PC-9 (cell line): ENCODE results near the gene MRO. TPM values are rescaled to one million over a fixed set of nuclear protein-coding genes. Genes with fewer than 3 reads are reported as not detected.

Experiments
- BruUV-seq: library from RNA; stranded (reverse); fragments of 400-500 nt; replicated peaks from 2 replicates; lab custom pipeline; 2021; lab: Mats Ljungman, UMichigan
- CTCF ChIA-PET: fragments of 300-600 bp; sonication (Branson Sonifier 250); formaldehyde crosslinking; loops from one replicate; lab custom pipeline; 2022; ENCODE audit warnings: antibody characterized with exemption; lab: Charles Lee
- POLR2A ChIA-PET: fragments of 300-600 bp; sonication (Branson Sonifier 250); formaldehyde crosslinking; loops from one replicate; lab custom pipeline; 2022; ENCODE audit warnings: antibody characterized with exemption; ENCODE audit not compliant: unreplicated experiment; lab: Charles Lee
- DNase-seq, 2 experiments: peaks; one replicate each; pipeline versions ENCODE4 v3.0.0 to v3.0.0-alpha.2; 2015 to 2022; ENCODE audit warnings: mixed read lengths in 1 of 2
- H2AFZ ChIP-seq: fragments of 200-600 bp; sonication (generic); 2 replicates; pipeline ENCODE4 v1.8.1; 2017; ENCODE audit warnings: antibody characterized with exemption
- H3F3A ChIP-seq: fragments of 200-600 bp; sonication (generic); 2 replicates; pipeline ENCODE4 v1.8.1; 2017; ENCODE audit warnings: antibody characterized with exemption, mild to moderate bottlenecking, low read depth; ENCODE audit not compliant: insufficient read depth
- H3K27ac ChIP-seq: fragments of 200-600 bp; sonication (generic); 2 replicates; pipeline ENCODE4 v1.6.1; 2016; ENCODE audit warnings: mixed run types
- H3K27me3 ChIP-seq: fragments of 200-600 bp; sonication (generic); 2 replicates; pipeline ENCODE4 v1.6.1; 2016; ENCODE audit warnings: low read depth, mixed run types; ENCODE audit not compliant: insufficient read depth
- H3K36me3 ChIP-seq: fragments of 200-600 bp; sonication (generic); 2 replicates; pipeline ENCODE4 v1.6.1; 2016; ENCODE audit warnings: low read depth, mixed run types
- H3K4me1 ChIP-seq: fragments of 200-600 bp; sonication (generic); replicated peaks from 2 replicates; pipeline ENCODE4 v1.6.1; 2016; ENCODE audit warnings: mixed run types; ENCODE audit not compliant: insufficient read depth
- H3K4me2 ChIP-seq: fragments of 200-600 bp; sonication (generic); 2 replicates; pipeline ENCODE4 v1.6.1; 2017; ENCODE audit warnings: mixed run types
- H3K4me3 ChIP-seq: fragments of 200-600 bp; sonication (generic); 2 replicates; pipeline ENCODE4 v1.6.1; 2016; ENCODE audit warnings: mixed run types
- H3K79me2 ChIP-seq: fragments of 200-600 bp; sonication (generic); 2 replicates; pipeline ENCODE4 v1.6.1; 2017; ENCODE audit warnings: low read depth, mixed run types
- H3K9me2 ChIP-seq: fragments of 200-600 bp; sonication (generic); 2 replicates; pipeline ENCODE4 v1.8.1; 2017; ENCODE audit warnings: mild to moderate bottlenecking; ENCODE audit not compliant: insufficient read depth
- H3K9me3 ChIP-seq: fragments of 200-600 bp; sonication (generic); 2 replicates; pipeline ENCODE4 v1.8.1; 2016; ENCODE audit warnings: low read depth; ENCODE audit not compliant: insufficient read depth
- H4K20me1 ChIP-seq: fragments of 200-600 bp; sonication (generic); 2 replicates; pipeline ENCODE4 v1.8.1; 2017; ENCODE audit not compliant: insufficient read depth
- EZH2 ChIP-seq: fragments of 200-600 bp; sonication (generic); IDR thresholded peaks from 2 replicates; pipeline ENCODE4 v1.8.0; 2017; ENCODE audit warnings: antibody characterized with exemption, low read depth
- intact Hi-C: fragments of 100-400 bp; cut with micrococcal nuclease; formaldehyde crosslinking; loops from one replicate; pipeline ENCODE4 v1.10.0; 2022; ENCODE audit not compliant: unreplicated experiment
- total RNA-seq: library from RNA; stranded (reverse); gene quantifications from 2 replicates; pipeline ENCODE4 v1.2.3, GENCODE V29; 2021
- TF ChIP-seq, protein P1 (sequence below): fragments of 200-600 bp; sonication (generic); conservative IDR thresholded peaks from 2 replicates; pipeline ENCODE4 v1.6.1; 2017; ENCODE audit warnings: mixed run types, antibody characterized with exemption, mild to moderate bottlenecking, moderate library complexity

Gene MRO
- total RNA-seq, 1 experiment from 2014 or later, result not detected

DNA sequence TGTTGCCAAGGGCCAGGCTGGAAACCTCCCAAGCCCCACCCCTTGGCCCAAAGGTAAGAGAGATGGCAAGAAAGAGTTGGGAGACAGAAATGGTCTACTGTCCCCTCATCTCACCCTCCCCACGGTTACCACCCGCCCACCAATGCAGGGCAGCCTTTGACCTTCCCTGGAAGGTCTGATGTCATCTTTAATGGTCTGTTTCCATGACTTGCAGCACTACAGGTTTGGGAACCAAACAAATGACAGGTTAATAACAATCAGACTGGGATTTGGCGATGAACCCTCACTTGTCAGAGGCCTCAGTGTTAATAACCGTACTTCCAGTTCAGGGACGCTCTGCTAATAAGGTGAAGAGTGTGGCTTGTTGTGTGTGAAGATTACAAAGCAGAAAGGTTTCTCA lies 70.4 kb downstream of the MRO start:
- no peak for DNase-seq
- Histone ChIP-seq H3K4me3 (no peak overlapping the region), H3K27me3 (peaks cover 40% of the 10 kb centered on the region), H3F3A (no peaks in the 10 kb centered on the region), H3K9me2 (no peaks in the 10 kb centered on the region), H3K79me2 (no peaks in the 10 kb centered on the region), H3K9me3 (no peaks in the 10 kb centered on the region), H3K36me3 (no peaks in the 10 kb centered on the region), H2AFZ (no peak overlapping the region), H4K20me1 (no peaks in the 10 kb centered on the region), H3K27ac (no peak overlapping the region), H3K4me1 (no peaks in the 10 kb centered on the region), H3K4me2 (no peak overlapping the region)
- intact Hi-C loops, result no loop called here
- no peak for TF ChIP-seq EZH2
- TF ChIP-seq, protein P1, sequence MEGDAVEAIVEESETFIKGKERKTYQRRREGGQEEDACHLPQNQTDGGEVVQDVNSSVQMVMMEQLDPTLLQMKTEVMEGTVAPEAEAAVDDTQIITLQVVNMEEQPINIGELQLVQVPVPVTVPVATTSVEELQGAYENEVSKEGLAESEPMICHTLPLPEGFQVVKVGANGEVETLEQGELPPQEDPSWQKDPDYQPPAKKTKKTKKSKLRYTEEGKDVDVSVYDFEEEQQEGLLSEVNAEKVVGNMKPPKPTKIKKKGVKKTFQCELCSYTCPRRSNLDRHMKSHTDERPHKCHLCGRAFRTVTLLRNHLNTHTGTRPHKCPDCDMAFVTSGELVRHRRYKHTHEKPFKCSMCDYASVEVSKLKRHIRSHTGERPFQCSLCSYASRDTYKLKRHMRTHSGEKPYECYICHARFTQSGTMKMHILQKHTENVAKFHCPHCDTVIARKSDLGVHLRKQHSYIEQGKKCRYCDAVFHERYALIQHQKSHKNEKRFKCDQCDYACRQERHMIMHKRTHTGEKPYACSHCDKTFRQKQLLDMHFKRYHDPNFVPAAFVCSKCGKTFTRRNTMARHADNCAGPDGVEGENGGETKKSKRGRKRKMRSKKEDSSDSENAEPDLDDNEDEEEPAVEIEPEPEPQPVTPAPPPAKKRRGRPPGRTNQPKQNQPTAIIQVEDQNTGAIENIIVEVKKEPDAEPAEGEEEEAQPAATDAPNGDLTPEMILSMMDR, result no peak
- ChIA-PET CTCF (no interaction called here), POLR2A (no interaction called here)
- no TSS peak for BruUV-seq

DNA sequence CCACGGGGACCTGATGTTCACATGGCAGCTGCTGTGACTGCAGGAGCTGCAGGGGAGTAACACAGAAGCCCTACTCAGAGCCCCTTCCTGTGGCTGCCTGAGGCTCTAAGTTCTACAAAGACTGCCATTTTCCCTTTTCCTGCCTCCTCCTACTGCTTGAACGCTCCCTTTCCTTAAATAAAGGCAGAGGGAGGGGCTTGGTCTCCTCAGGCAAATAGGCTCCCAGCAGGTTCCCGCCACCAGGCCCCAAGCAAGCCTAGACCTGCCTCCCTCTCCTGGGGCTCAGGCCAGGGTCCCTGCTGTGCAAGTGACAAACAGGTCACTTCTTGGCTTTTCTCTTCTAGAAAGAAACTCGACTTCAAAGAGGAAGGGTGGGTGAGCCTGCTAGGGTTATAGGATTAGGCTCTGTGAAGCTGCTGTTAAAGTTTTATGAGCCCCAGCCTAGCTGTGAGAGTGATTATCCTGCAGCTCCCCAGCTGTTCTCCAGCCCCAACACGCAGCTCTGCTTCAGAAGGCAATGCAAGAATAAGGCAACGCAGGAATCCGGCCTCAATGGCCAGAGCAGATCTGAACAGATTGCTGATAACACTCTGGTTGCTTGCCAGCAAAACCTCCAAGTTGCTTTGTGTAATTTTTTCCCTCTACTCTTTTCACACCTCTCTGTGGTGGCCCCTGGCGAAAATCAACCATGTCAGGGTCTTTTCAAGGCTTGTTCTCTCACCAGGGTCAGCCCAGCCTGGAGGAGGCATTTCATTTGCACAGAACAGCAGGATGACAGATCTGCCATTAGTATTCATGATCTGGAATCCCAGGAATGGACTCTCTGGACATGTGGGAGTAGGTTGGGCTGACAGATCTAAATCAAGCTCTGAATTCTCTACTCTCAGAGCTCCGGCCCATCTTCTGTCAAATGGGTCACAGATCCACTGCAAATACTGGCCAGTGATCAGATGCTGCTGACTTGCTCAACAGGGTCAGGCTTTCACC lies 71.3 kb downstream of the MRO start:
- no peaks in the 10 kb centered on the region for H3K9me2 ChIP-seq
- no peaks in the 10 kb centered on the region for H3K36me3 ChIP-seq
- ChIA-PET CTCF (no interaction called here), POLR2A (no interaction called here)
- intact Hi-C loops, result no loop called here
- H3K4me2 ChIP-seq, result no peak overlapping the region
- TF ChIP-seq, protein P1, result no peak
- TF ChIP-seq EZH2, result no peak
- no peaks in the 10 kb centered on the region for H3K4me1 ChIP-seq
- no peak overlapping the region for H2AFZ ChIP-seq
- no peaks in the 10 kb centered on the region for H4K20me1 ChIP-seq
- no peak for DNase-seq
- H3K27me3 ChIP-seq, result peaks cover 44% of the 10 kb centered on the region
- no peaks in the 10 kb centered on the region for H3F3A ChIP-seq
- no TSS peak for BruUV-seq
- H3K27ac ChIP-seq, result no peak overlapping the region
- H3K4me3 ChIP-seq, result no peak overlapping the region
- H3K9me3 ChIP-seq, result no peaks in the 10 kb centered on the region
- no peaks in the 10 kb centered on the region for H3K79me2 ChIP-seq

DNA sequence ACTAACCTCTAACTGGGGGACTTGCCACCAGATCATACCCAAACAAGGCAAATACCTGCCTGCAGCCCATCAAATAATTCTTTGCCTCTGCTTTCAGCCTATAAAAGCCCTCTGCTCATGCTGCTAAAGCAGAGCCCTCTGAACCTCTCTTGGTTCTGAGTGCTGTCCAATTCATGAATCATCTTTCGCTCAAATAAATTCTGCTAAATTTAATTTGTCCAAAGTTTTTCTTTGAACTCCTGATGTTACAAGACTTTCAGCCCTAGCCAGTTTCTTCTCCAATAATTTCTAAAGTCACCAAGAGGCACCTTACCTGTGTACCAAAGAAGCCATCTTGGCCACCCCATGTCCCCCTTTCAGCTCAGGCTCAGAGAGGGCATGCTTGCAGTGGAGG lies 72.0 kb downstream of the MRO start:
- H4K20me1 ChIP-seq, result no peaks in the 10 kb centered on the region
- BruUV-seq, result no TSS peak

More for the DNA sequence above, 72.0 kb downstream of the MRO start:
- CTCF ChIA-PET, result no interaction called here
- no peak overlapping the region for H3K27ac ChIP-seq
- H3F3A ChIP-seq, result no peaks in the 10 kb centered on the region
- H3K36me3 ChIP-seq, result no peaks in the 10 kb centered on the region
- H3K9me3 ChIP-seq, result no peaks in the 10 kb centered on the region
- POLR2A ChIA-PET, result no interaction called here
- no peaks in the 10 kb centered on the region for H3K79me2 ChIP-seq
- H3K27me3 ChIP-seq, result peaks cover 44% of the 10 kb centered on the region
- TF ChIP-seq, protein P1, result no peak
- no peak for TF ChIP-seq EZH2
- H3K4me3 ChIP-seq, result no peak overlapping the region
- no peak for DNase-seq
- intact Hi-C loops, result no loop called here
- H3K4me2 ChIP-seq, result no peak overlapping the region
- H3K9me2 ChIP-seq, result no peaks in the 10 kb centered on the region
- no peak overlapping the region for H2AFZ ChIP-seq
- no peaks in the 10 kb centered on the region for H3K4me1 ChIP-seq
